ENCODE results near the gene FKBP1A.

DNA sequence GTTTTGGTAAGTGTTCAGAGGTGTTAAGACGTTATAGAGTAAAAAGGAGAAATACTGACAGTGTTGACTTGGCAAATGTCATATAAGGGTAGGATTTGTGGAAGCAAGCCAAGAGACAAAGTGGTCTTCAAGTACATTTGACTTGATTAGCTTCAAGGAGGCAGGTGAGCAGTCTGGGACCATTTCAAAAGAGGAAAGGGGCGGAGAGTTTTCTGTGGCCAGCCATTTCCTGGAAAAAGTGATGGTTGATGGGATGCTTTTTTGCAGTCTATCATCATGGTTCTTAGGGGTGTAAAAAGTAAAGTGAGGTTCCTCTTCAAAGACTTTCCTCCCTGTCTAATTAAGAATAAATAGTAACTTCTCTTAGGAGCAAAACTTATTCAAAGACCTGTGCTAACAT is 28.7 kb downstream of the FKBP1A start:
- TF ChIP-seq, protein P1, sequence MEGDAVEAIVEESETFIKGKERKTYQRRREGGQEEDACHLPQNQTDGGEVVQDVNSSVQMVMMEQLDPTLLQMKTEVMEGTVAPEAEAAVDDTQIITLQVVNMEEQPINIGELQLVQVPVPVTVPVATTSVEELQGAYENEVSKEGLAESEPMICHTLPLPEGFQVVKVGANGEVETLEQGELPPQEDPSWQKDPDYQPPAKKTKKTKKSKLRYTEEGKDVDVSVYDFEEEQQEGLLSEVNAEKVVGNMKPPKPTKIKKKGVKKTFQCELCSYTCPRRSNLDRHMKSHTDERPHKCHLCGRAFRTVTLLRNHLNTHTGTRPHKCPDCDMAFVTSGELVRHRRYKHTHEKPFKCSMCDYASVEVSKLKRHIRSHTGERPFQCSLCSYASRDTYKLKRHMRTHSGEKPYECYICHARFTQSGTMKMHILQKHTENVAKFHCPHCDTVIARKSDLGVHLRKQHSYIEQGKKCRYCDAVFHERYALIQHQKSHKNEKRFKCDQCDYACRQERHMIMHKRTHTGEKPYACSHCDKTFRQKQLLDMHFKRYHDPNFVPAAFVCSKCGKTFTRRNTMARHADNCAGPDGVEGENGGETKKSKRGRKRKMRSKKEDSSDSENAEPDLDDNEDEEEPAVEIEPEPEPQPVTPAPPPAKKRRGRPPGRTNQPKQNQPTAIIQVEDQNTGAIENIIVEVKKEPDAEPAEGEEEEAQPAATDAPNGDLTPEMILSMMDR (IDR thresholded peaks at IDR 0.05): no peak
- TF ChIP-seq EP300 (IDR thresholded peaks at IDR 0.05): no peak
- no peak for TF ChIP-seq POLR2AphosphoS5 (IDR thresholded peaks at IDR 0.05)

Measured in stomach (tissue), 4 donors.